ENCODE measurements around the gene VPS16.
"Not testable (repeated sequence)": the region's sequence is repeated elsewhere in the genome, so short reads cannot be mapped to it uniquely, and the experiment has no call there.

The VPS16 gene

GRCh38 chr20:2807929-2808328 is 32.6 kb upstream of the VPS16 start:
- DNase-seq: not testable (repeated sequence)

GRCh38 chr20:2809690-2810089 is 30.9 kb upstream of the VPS16 start:
- DNase-seq: no peak

- no peak for DNase-seq
These were observed 28.4 kb upstream of the VPS16 start for GRCh38 chr20:2812189-2812588.

GRCh38 chr20:2814076-2814475 is 26.5 kb upstream of the VPS16 start:
- DNase-seq: no peak

GRCh38 chr20:2814587-2815051 is 25.9 kb upstream of the VPS16 start, which contains the start of gene C20orf141:
TSS of gene C20orf141 (plus strand) at chr20:2814987. CDS start at chr20:2815185, 198 bp downstream.
- DNase-seq: no peak

- DNase-seq: no peak
These were observed 25.2 kb upstream of the VPS16 start for GRCh38 chr20:2815242-2815900.

- DNase-seq: no peak
These were observed 24.4 kb upstream of the VPS16 start, which contains the start of gene TMEM239 for GRCh38 chr20:2816030-2816582. TSS of gene TMEM239 (plus strand) at chr20:2816364. CDS start at chr20:2816555, 191 bp downstream.

GRCh38 chr20:2816583-2817340 is 23.8 kb upstream of the VPS16 start:
- no peak for DNase-seq

- no peak for DNase-seq
These were observed 23.2 kb upstream of the VPS16 start for GRCh38 chr20:2817341-2817726.

- no peak for DNase-seq
These were observed 22.5 kb upstream of the VPS16 start for GRCh38 chr20:2817891-2818595.

- DNase-seq: no peak
These were observed 20.3 kb upstream of the VPS16 start for GRCh38 chr20:2820084-2820895.

GRCh38 chr20:2820896-2821869 is 19.4 kb upstream of the VPS16 start:
- DNase-seq: no peak

GRCh38 chr20:2822073-2822472 is 18.5 kb upstream of the VPS16 start:
- no peak for DNase-seq

- no peak for DNase-seq
These were observed 14.8 kb upstream of the VPS16 start for GRCh38 chr20:2825761-2826160.

GRCh38 chr20:2826655-2827054 is 13.9 kb upstream of the VPS16 start:
- no peak for DNase-seq

GRCh38 chr20:2829376-2829775 is 11.2 kb upstream of the VPS16 start:
- no peak for DNase-seq

GRCh38 chr20:2831206-2831605 is 9.3 kb upstream of the VPS16 start:
- DNase-seq: not testable (repeated sequence)

- DNase-seq: no peak
These were observed 6.8 kb upstream of the VPS16 start for GRCh38 chr20:2833761-2834160.

- no peak for DNase-seq
These were observed 6.0 kb upstream of the VPS16 start for GRCh38 chr20:2834401-2835110.

- no peak for DNase-seq
These were observed 5.2 kb upstream of the VPS16 start for GRCh38 chr20:2835331-2835796.

Measured in midbrain (tissue), 1 donor.